ENCODE results near the gene PEF1. TPM values are rescaled to one million over a fixed set of nuclear protein-coding genes. Genes with fewer than 3 reads are reported as not detected.

PEF1 gene
- total RNA-seq, 1 experiment from 2014 or later, result 33.7 TPM

DNA sequence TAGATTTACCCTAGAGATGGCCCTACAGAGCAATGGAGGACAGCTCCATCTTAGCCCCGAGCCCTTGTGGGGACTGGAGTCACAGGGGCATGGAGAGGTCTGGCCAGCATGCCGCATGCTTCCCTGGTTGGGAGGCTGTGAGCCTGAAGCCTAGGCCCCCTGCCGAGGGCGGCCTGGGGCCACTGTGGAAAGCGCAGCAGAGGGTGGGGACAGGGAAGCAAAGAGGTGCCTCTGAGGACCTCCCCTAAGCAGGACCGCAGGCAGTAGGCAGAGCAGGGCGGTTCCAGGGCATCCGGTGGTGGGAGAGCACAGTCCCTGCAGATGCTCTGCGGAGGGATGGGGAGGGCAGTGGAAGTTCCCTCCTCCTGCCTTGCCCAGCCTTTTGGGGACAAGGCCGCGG is 26.5 kb upstream of the PEF1 start:
- ChIA-PET POLR2A (no interaction called here), CTCF (interaction anchor here (1.4 to 4.1 kb wide), 7 partner anchors 26 to 118 kb away, joined by 5 to 46 read pairs (median 11); partner anchors contain the start of genes COL16A1 and PEF1)
- H3K27me3 Mint-ChIP-seq (ENCODE audit: low read depth), result no peaks in the 10 kb centered on the region
- H3K27ac Mint-ChIP-seq, result no peak overlapping the region
- H3K4me3 Mint-ChIP-seq, result no peak overlapping the region
- no peak for ATAC-seq
- peaks cover 19% of the 10 kb centered on the region for H3K4me1 Mint-ChIP-seq
- H3K36me3 Mint-ChIP-seq, result no peaks in the 10 kb centered on the region
- TF ChIP-seq GTF2I (CRISPR knock-in tag; conservative IDR thresholded peaks at IDR 0.05), result no peak
- no peak for TF ChIP-seq ZNF121 (CRISPR knock-in tag; IDR thresholded peaks at IDR 0.05)
- no peak for TF ChIP-seq ZNF219 (CRISPR knock-in tag; IDR thresholded peaks at IDR 0.05; ENCODE audit: borderline replicate concordance)
- TF ChIP-seq, protein P1, sequence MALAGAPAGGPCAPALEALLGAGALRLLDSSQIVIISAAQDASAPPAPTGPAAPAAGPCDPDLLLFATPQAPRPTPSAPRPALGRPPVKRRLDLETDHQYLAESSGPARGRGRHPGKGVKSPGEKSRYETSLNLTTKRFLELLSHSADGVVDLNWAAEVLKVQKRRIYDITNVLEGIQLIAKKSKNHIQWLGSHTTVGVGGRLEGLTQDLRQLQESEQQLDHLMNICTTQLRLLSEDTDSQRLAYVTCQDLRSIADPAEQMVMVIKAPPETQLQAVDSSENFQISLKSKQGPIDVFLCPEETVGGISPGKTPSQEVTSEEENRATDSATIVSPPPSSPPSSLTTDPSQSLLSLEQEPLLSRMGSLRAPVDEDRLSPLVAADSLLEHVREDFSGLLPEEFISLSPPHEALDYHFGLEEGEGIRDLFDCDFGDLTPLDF (CRISPR knock-in tag; IDR thresholded peaks at IDR 0.05), result no peak
- TF ChIP-seq KAT7 (CRISPR knock-in tag; IDR thresholded peaks at IDR 0.05; ENCODE audit: borderline replicate concordance), result no peak
- TF ChIP-seq, protein P2, sequence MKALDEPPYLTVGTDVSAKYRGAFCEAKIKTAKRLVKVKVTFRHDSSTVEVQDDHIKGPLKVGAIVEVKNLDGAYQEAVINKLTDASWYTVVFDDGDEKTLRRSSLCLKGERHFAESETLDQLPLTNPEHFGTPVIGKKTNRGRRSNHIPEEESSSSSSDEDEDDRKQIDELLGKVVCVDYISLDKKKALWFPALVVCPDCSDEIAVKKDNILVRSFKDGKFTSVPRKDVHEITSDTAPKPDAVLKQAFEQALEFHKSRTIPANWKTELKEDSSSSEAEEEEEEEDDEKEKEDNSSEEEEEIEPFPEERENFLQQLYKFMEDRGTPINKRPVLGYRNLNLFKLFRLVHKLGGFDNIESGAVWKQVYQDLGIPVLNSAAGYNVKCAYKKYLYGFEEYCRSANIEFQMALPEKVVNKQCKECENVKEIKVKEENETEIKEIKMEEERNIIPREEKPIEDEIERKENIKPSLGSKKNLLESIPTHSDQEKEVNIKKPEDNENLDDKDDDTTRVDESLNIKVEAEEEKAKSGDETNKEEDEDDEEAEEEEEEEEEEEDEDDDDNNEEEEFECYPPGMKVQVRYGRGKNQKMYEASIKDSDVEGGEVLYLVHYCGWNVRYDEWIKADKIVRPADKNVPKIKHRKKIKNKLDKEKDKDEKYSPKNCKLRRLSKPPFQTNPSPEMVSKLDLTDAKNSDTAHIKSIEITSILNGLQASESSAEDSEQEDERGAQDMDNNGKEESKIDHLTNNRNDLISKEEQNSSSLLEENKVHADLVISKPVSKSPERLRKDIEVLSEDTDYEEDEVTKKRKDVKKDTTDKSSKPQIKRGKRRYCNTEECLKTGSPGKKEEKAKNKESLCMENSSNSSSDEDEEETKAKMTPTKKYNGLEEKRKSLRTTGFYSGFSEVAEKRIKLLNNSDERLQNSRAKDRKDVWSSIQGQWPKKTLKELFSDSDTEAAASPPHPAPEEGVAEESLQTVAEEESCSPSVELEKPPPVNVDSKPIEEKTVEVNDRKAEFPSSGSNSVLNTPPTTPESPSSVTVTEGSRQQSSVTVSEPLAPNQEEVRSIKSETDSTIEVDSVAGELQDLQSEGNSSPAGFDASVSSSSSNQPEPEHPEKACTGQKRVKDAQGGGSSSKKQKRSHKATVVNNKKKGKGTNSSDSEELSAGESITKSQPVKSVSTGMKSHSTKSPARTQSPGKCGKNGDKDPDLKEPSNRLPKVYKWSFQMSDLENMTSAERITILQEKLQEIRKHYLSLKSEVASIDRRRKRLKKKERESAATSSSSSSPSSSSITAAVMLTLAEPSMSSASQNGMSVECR (CRISPR knock-in tag; IDR thresholded peaks at IDR 0.05; ENCODE audit: borderline replicate concordance), result no peak
- TF ChIP-seq ZBTB21 (CRISPR knock-in tag; IDR thresholded peaks at IDR 0.05; ENCODE audit: borderline replicate concordance), result no peak
- TF ChIP-seq, protein P3, sequence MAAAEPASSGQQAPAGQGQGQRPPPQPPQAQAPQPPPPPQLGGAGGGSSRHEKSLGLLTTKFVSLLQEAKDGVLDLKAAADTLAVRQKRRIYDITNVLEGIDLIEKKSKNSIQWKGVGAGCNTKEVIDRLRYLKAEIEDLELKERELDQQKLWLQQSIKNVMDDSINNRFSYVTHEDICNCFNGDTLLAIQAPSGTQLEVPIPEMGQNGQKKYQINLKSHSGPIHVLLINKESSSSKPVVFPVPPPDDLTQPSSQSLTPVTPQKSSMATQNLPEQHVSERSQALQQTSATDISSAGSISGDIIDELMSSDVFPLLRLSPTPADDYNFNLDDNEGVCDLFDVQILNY (CRISPR knock-in tag; IDR thresholded peaks at IDR 0.05), result no peak
- no peak for TF ChIP-seq NFE2L1 (CRISPR knock-in tag; IDR thresholded peaks at IDR 0.05)
- TF ChIP-seq SMAD3 (CRISPR knock-in tag; IDR thresholded peaks at IDR 0.05; ENCODE audit: borderline replicate concordance), result no peak
- no peak for TF ChIP-seq ZNF317 (CRISPR knock-in tag; IDR thresholded peaks at IDR 0.05; ENCODE audit: borderline replicate concordance, low read depth)
- TF ChIP-seq PRRX2 (CRISPR knock-in tag; IDR thresholded peaks at IDR 0.05), result no peak
- TF ChIP-seq, protein P4, sequence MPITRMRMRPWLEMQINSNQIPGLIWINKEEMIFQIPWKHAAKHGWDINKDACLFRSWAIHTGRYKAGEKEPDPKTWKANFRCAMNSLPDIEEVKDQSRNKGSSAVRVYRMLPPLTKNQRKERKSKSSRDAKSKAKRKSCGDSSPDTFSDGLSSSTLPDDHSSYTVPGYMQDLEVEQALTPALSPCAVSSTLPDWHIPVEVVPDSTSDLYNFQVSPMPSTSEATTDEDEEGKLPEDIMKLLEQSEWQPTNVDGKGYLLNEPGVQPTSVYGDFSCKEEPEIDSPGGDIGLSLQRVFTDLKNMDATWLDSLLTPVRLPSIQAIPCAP (CRISPR knock-in tag; IDR thresholded peaks at IDR 0.05), result no peak
- H3K9me3 Mint-ChIP-seq, result no peaks in the 10 kb centered on the region
- no peak for DNase-seq (ENCODE audit: low spot score)

DNA sequence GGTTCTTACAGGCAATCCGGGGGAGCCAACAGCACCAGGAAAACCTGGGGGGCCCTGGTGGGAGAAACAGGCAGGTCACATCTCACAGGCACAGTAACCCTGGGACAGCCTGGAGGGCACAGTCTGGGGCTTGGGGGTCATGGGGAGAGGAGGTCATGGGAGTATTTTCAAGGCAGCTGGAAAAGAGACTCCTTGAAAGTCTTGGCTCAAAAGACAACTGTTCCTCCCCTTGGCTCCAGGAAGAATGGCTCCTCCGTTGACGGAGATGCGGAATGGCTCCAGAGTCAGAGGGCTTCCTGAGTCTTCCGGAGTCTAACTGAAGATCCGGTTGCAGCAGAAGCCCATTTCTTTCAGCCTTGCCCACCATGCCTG is 25.9 kb upstream of the PEF1 start:
- no peak for ATAC-seq
- Mint-ChIP-seq H3K27me3 (ENCODE audit: low read depth) (no peaks in the 10 kb centered on the region), H3K27ac (no peak overlapping the region), H3K4me1 (peaks cover 19% of the 10 kb centered on the region), H3K36me3 (no peaks in the 10 kb centered on the region), H3K4me3 (no peak overlapping the region), H3K9me3 (no peaks in the 10 kb centered on the region)
- no peak for TF ChIP-seq FOXK1 (CRISPR knock-in tag; IDR thresholded peaks at IDR 0.05)
- TF ChIP-seq, protein P5, sequence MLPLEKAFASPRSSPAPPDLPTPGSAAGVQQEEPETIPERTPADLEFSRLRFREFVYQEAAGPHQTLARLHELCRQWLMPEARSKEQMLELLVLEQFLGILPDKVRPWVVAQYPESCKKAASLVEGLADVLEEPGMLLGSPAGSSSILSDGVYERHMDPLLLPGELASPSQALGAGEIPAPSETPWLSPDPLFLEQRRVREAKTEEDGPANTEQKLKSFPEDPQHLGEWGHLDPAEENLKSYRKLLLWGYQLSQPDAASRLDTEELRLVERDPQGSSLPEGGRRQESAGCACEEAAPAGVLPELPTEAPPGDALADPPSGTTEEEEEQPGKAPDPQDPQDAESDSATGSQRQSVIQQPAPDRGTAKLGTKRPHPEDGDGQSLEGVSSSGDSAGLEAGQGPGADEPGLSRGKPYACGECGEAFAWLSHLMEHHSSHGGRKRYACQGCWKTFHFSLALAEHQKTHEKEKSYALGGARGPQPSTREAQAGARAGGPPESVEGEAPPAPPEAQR (CRISPR knock-in tag; IDR thresholded peaks at IDR 0.05), result no peak
- TF ChIP-seq GRHL2 (CRISPR knock-in tag; IDR thresholded peaks at IDR 0.05; ENCODE audit: insufficient replicate concordance, severe bottlenecking), result no peak
- TF ChIP-seq, protein P6, sequence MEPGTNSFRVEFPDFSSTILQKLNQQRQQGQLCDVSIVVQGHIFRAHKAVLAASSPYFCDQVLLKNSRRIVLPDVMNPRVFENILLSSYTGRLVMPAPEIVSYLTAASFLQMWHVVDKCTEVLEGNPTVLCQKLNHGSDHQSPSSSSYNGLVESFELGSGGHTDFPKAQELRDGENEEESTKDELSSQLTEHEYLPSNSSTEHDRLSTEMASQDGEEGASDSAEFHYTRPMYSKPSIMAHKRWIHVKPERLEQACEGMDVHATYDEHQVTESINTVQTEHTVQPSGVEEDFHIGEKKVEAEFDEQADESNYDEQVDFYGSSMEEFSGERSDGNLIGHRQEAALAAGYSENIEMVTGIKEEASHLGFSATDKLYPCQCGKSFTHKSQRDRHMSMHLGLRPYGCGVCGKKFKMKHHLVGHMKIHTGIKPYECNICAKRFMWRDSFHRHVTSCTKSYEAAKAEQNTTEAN (CRISPR knock-in tag; IDR thresholded peaks at IDR 0.05), result no peak
- no peak for TF ChIP-seq TEAD4 (CRISPR knock-in tag; IDR thresholded peaks at IDR 0.05)
- TF ChIP-seq SMAD4 (CRISPR knock-in tag; IDR thresholded peaks at IDR 0.05), result no peak
- TF ChIP-seq ZNF121 (CRISPR knock-in tag; IDR thresholded peaks at IDR 0.05), result no peak
- no peak for TF ChIP-seq SP1 (CRISPR knock-in tag; conservative IDR thresholded peaks at IDR 0.05)
- no peak for TF ChIP-seq ZNF671 (CRISPR knock-in tag; IDR thresholded peaks at IDR 0.05)
- no peak for TF ChIP-seq KAT7 (CRISPR knock-in tag; IDR thresholded peaks at IDR 0.05; ENCODE audit: borderline replicate concordance)
- no peak for TF ChIP-seq RORB (CRISPR knock-in tag; IDR thresholded peaks at IDR 0.05)
- no peak for TF ChIP-seq SOX15 (CRISPR knock-in tag; IDR thresholded peaks at IDR 0.05)
- no peak for TF ChIP-seq ZNF138 (CRISPR knock-in tag; conservative IDR thresholded peaks at IDR 0.05)
- CTCF ChIA-PET, result interaction anchor here (0.7 to 4.1 kb wide), 24 partner anchors 9 to 293 kb away, joined by 3 to 46 read pairs (median 5); partner anchors contain the start of genes COL16A1, PEF1 and SPOCD1
- DNase-seq (ENCODE audit: low spot score), result no peak
- POLR2A ChIA-PET, result interaction anchor here (1.0 kb wide), 1 partner anchor 27 kb away, joined by 3 read pairs; no protein-coding TSS in a partner anchor

All from WTC11 (cell line).